DND-41 (cell line): Measurements from ENCODE around the gene RBM19.
"Not testable (repeated sequence)": the region's sequence is repeated elsewhere in the genome, so short reads cannot be mapped to it uniquely, and the experiment has no call there.

Experiments used
- CTCF ChIP-seq: IDR thresholded peaks from 2 replicates; pipeline ENCODE4 v1.5.1; 2012; ENCODE audit warnings: borderline replicate concordance, low read length, moderate library complexity, mild to moderate bottlenecking; ENCODE audit not compliant: poor library complexity, severe bottlenecking; ENCODE audit errors: extremely low read depth
- EZH2 ChIP-seq: IDR thresholded peaks from 3 replicates; pipeline ENCODE4 v1.6.1; 2012; ENCODE audit warnings: borderline replicate concordance, low read depth, mild to moderate bottlenecking, moderate library complexity, low read length, inconsistent platforms; ENCODE audit not compliant: severe bottlenecking

GRCh38 chr12:113809462-113810220, 156.5 kb downstream of the RBM19 start:
- not testable (repeated sequence) for TF ChIP-seq CTCF, EZH2
